GM19372 (cell line): ENCODE data around the gene PIK3IP1.
"Not testable (repeated sequence)": the region's sequence is repeated elsewhere in the genome, so short reads cannot be mapped to it uniquely, and the experiment has no call there.

ENCODE experiments used
- ATAC-seq: cut with Tn5 transposase; IDR thresholded peaks from one replicate; pipeline ENCODE4 v1.9.1; 2021; ENCODE audit warnings: mild to moderate bottlenecking, low read depth, moderate library complexity; ENCODE audit not compliant: unreplicated experiment

PIK3IP1 gene

GRCh38 chr22:31259798-31260473 lies 32.4 kb downstream of the PIK3IP1 start:
- ATAC-seq, result no peak

- ATAC-seq, result no peak
Observed at GRCh38 chr22:31253949-31254348, 38.3 kb downstream of the PIK3IP1 start.

- no peak for ATAC-seq
Observed at GRCh38 chr22:31250740-31251600, 41.3 kb downstream of the PIK3IP1 start.

GRCh38 chr22:31248965-31249958 lies 43.0 kb downstream of the PIK3IP1 start:
- ATAC-seq, result no peak

- no peak for ATAC-seq
Observed at GRCh38 chr22:31248138-31248745, 44.0 kb downstream of the PIK3IP1 start.

GRCh38 chr22:31247726-31248125 lies 44.6 kb downstream of the PIK3IP1 start:
- ATAC-seq, result no peak

GRCh38 chr22:31246687-31247086 lies 45.6 kb downstream of the PIK3IP1 start:
- ATAC-seq, result no peak

- ATAC-seq, result not testable (repeated sequence)
Observed at GRCh38 chr22:31245998-31246397, 46.3 kb downstream of the PIK3IP1 start.

- ATAC-seq, result no peak
Observed at GRCh38 chr22:31244943-31245451, 47.3 kb downstream of the PIK3IP1 start.

GRCh38 chr22:31244046-31244942 lies 48.0 kb downstream of the PIK3IP1 start:
- no peak for ATAC-seq

GRCh38 chr22:31243339-31244045 lies 48.8 kb downstream of the PIK3IP1 start:
- ATAC-seq, result no peak

- no peak for ATAC-seq
Observed at GRCh38 chr22:31241936-31242335, 50.4 kb downstream of the PIK3IP1 start.

- ATAC-seq, result no peak
Observed at GRCh38 chr22:31241200-31241599, 51.1 kb downstream of the PIK3IP1 start.

- ATAC-seq, result no peak
Observed at GRCh38 chr22:31239771-31240370, 52.4 kb downstream of the PIK3IP1 start.

GRCh38 chr22:31238057-31238456 lies 54.2 kb downstream of the PIK3IP1 start:
- no peak for ATAC-seq

- ATAC-seq, result not testable (repeated sequence)
Observed at GRCh38 chr22:31236044-31236443, 56.2 kb downstream of the PIK3IP1 start.

GRCh38 chr22:31235081-31235480 lies 57.2 kb downstream of the PIK3IP1 start:
- no peak for ATAC-seq

- ATAC-seq, result no peak
Observed at GRCh38 chr22:31233001-31233400, 59.3 kb downstream of the PIK3IP1 start.
